OCI-LY3 (cell line): ENCODE data around the gene EAF2.

ENCODE experiments used
- CTCF ChIP-seq: fragments of 200-600, 300-600 bp; sonication (generic); IDR thresholded peaks from 2 replicates; pipeline ENCODE4 v1.5.1; 2014; ENCODE audit warnings: antibody characterized with exemption, low read length, low read depth
- EZH2phosphoT487 ChIP-seq: fragments of 200-600 bp; shearing (Covaris generic); IDR thresholded peaks from 2 replicates; pipeline ENCODE4 v1.6.1; 2018; ENCODE audit warnings: antibody characterized with exemption, mixed run types, low read depth

GRCh38 chr3:121803771-121804320, 31.2 kb upstream of the EAF2 start:
- no peak for TF ChIP-seq CTCF
- TF ChIP-seq EZH2phosphoT487 = no peak
